HEK293 (cell line): ENCODE data around the gene ATP12A.

Experiments
- CTCF ChIA-PET: fragments of 350-600 bp; formaldehyde crosslinking; extraction: SDS; loops from one replicate; lab custom pipeline; 2021; ENCODE audit warnings: antibody characterized with exemption; lab: Yijun Ruan, JAX
- POLR2A ChIA-PET: fragments of 300-600 bp; formaldehyde crosslinking; extraction: SDS; loops from one replicate; lab custom pipeline; 2020; ENCODE audit warnings: antibody characterized with exemption, inconsistent platforms; lab: Yijun Ruan, JAX
- H3K27ac ChIP-seq: fragments of 200-500 bp; sonication (Bioruptor generic); 2 replicates; pipeline ENCODE4 v1.5.1; 2014; ENCODE audit warnings: low read depth, low read length, control low read depth, inconsistent platforms; ENCODE audit errors: extremely low read depth
- H3K36me3 ChIP-seq, 2 experiments: fragments of 200-500 bp in 1 of 2; sonication (Bioruptor generic) in 1 of 2; 1 replicate in 1 of 2; 2 replicates in 1 of 2; pipeline ENCODE4 v1.5.1; 2014 to 2017; ENCODE audit warnings: inconsistent platforms in 2 of 2, low read length in 2 of 2; ENCODE audit not compliant: control insufficient read depth in 2 of 2, insufficient read depth in 1 of 2
- H3K4me1 ChIP-seq: fragments of 200-500 bp; sonication (Bioruptor generic); 2 replicates; pipeline ENCODE4 v1.5.1; 2014; ENCODE audit warnings: mild to moderate bottlenecking, low read length, inconsistent platforms; ENCODE audit not compliant: control insufficient read depth, insufficient read depth
- H3K4me3 ChIP-seq: 2 replicates; pipeline ENCODE4 v1.5.1; 2011; ENCODE audit warnings: low read depth, mild to moderate bottlenecking, control low read depth, low read length, moderate library complexity
- H3K9me3 ChIP-seq: fragments of 200-500 bp; sonication (Bioruptor generic); 2 replicates; pipeline ENCODE4 v1.5.1; 2014; ENCODE audit warnings: low read depth, low read length, inconsistent platforms; ENCODE audit not compliant: control insufficient read depth, insufficient read depth
- IKZF3 ChIP-seq: fragments of 450-650 bp; IDR thresholded peaks from 2 replicates; pipeline ENCODE4 v1.5.0; 2018; ENCODE audit warnings: missing biosample characterization, mild to moderate bottlenecking, missing genetic modification characterization, moderate library complexity
- OVOL3 ChIP-seq: fragments of 450-650 bp; formaldehyde crosslinking; IDR thresholded peaks from 2 replicates; pipeline ENCODE4 v1.5.1; 2016; ENCODE audit warnings: missing biosample characterization, missing genetic modification characterization
- SCRT2 ChIP-seq: fragments of 450-650 bp; formaldehyde crosslinking; IDR thresholded peaks from 2 replicates; pipeline ENCODE4 v1.5.1; 2016; ENCODE audit warnings: missing biosample characterization, missing genetic modification characterization
- SP7 ChIP-seq: fragments of 450-650 bp; formaldehyde crosslinking; IDR thresholded peaks from 2 replicates; pipeline ENCODE4 v1.5.1; 2016; ENCODE audit warnings: missing biosample characterization, missing genetic modification characterization
- TSHZ1 ChIP-seq: fragments of 450-650 bp; formaldehyde crosslinking; IDR thresholded peaks from 2 replicates; pipeline ENCODE4 v1.5.1; 2016; ENCODE audit warnings: missing biosample characterization, missing genetic modification characterization, borderline replicate concordance
- ZBTB1 ChIP-seq: fragments of 450-650 bp; formaldehyde crosslinking; IDR thresholded peaks from 2 replicates; pipeline ENCODE4 v1.5.1; 2016; ENCODE audit warnings: missing biosample characterization, missing genetic modification characterization
- ZFP41 ChIP-seq: fragments of 450-650 bp; formaldehyde crosslinking; IDR thresholded peaks from 2 replicates; pipeline ENCODE4 v1.5.1; 2016; ENCODE audit warnings: missing biosample characterization, missing genetic modification characterization, borderline replicate concordance
- ZNF138 ChIP-seq: fragments of 450-650 bp; formaldehyde crosslinking; IDR thresholded peaks from 2 replicates; pipeline ENCODE4 v1.5.1; 2016; ENCODE audit warnings: missing biosample characterization, missing genetic modification characterization, borderline replicate concordance
- ZNF16 ChIP-seq: fragments of 450-650 bp; formaldehyde crosslinking; IDR thresholded peaks from 2 replicates; pipeline ENCODE4 v1.5.1; 2016; ENCODE audit warnings: low read depth, missing biosample characterization, missing genetic modification characterization
- ZNF221 ChIP-seq: fragments of 450-650 bp; formaldehyde crosslinking; IDR thresholded peaks from 2 replicates; pipeline ENCODE4 v1.5.1; 2017; ENCODE audit warnings: missing biosample characterization, missing genetic modification characterization, borderline replicate concordance
- ZNF266 ChIP-seq: fragments of 450-650 bp; formaldehyde crosslinking; IDR thresholded peaks from 2 replicates; pipeline ENCODE4 v1.5.1; 2016; ENCODE audit warnings: missing biosample characterization, missing genetic modification characterization, low read depth
- ZNF366 ChIP-seq: fragments of 450-650 bp; formaldehyde crosslinking; conservative IDR thresholded peaks from 2 replicates; pipeline ENCODE4 v1.5.1; 2016; ENCODE audit warnings: missing biosample characterization, missing genetic modification characterization
- ZNF394 ChIP-seq: fragments of 450-650 bp; formaldehyde crosslinking; IDR thresholded peaks from 2 replicates; pipeline ENCODE4 v1.5.1; 2016; ENCODE audit warnings: missing biosample characterization, missing genetic modification characterization, mild to moderate bottlenecking, moderate library complexity, borderline replicate concordance
- ZNF488 ChIP-seq: fragments of 450-650 bp; formaldehyde crosslinking; IDR thresholded peaks from 2 replicates; pipeline ENCODE4 v1.5.1; 2016; ENCODE audit warnings: missing biosample characterization, missing genetic modification characterization
- ZNF510 ChIP-seq: fragments of 450-650 bp; formaldehyde crosslinking; IDR thresholded peaks from 2 replicates; pipeline ENCODE4 v1.5.1; 2018; ENCODE audit warnings: mild to moderate bottlenecking, missing genetic modification characterization, missing biosample characterization; ENCODE audit not compliant: insufficient replicate concordance
- ZNF558 ChIP-seq: fragments of 450-650 bp; formaldehyde crosslinking; IDR thresholded peaks from 2 replicates; pipeline ENCODE4 v1.5.1; 2016; ENCODE audit warnings: missing biosample characterization, missing genetic modification characterization
- ZNF664 ChIP-seq: fragments of 450-650 bp; formaldehyde crosslinking; IDR thresholded peaks from 2 replicates; pipeline ENCODE4 v1.5.1; 2016; ENCODE audit warnings: missing biosample characterization, missing genetic modification characterization
- ZNF777 ChIP-seq: fragments of 450-650 bp; formaldehyde crosslinking; IDR thresholded peaks from 2 replicates; pipeline ENCODE4 v1.5.1; 2017; ENCODE audit warnings: missing biosample characterization, missing genetic modification characterization, borderline replicate concordance
- ZSCAN16 ChIP-seq: fragments of 450-650 bp; formaldehyde crosslinking; IDR thresholded peaks from 2 replicates; pipeline ENCODE4 v1.5.1; 2016; ENCODE audit warnings: missing biosample characterization, missing genetic modification characterization

The ATP12A gene

GRCh38 chr13:24759197-24759596 is 79.0 kb downstream of the ATP12A start:
- ChIA-PET POLR2A (no interaction called here), CTCF (interaction anchor here (0.9 kb wide), 1 partner anchor 15 kb away, joined by 4 read pairs; no protein-coding TSS in a partner anchor)
- H3K27ac ChIP-seq: no peak overlapping the region
- H3K4me3 ChIP-seq: no peak overlapping the region
- H3K4me1 ChIP-seq: no peaks in the 10 kb centered on the region
- H3K9me3 ChIP-seq: no peaks in the 10 kb centered on the region
- TF ChIP-seq ZNF138: no peak
- TF ChIP-seq ZNF664 (tag by site-specific recombination): no peak
- no peak for TF ChIP-seq ZNF366 (tag by site-specific recombination)
- TF ChIP-seq ZBTB1 (tag by site-specific recombination): no peak
- no peak for TF ChIP-seq ZNF221 (tag by site-specific recombination)
- TF ChIP-seq ZNF558 (tag by site-specific recombination): no peak
- no peak for TF ChIP-seq IKZF3 (tag by site-specific recombination)
- TF ChIP-seq ZSCAN16: no peak
- no peak for TF ChIP-seq SCRT2
- no peak for TF ChIP-seq SP7 (tag by site-specific recombination)
- no peak for TF ChIP-seq ZNF394
- TF ChIP-seq ZNF16 (tag by site-specific recombination): no peak
- no peak for TF ChIP-seq ZNF777 (tag by site-specific recombination)
- TF ChIP-seq TSHZ1 (tag by site-specific recombination): no peak
- no peak for TF ChIP-seq ZNF266 (tag by site-specific recombination)
- TF ChIP-seq ZNF488 (tag by site-specific recombination): no peak
- TF ChIP-seq ZNF510 (tag by site-specific recombination): no peak
- TF ChIP-seq OVOL3 (tag by site-specific recombination): no peak
- no peak for TF ChIP-seq ZFP41 (tag by site-specific recombination)
- TF ChIP-seq, all 188 proteins: peak for 0
- no peaks in the 10 kb centered on the region for H3K36me3 ChIP-seq
